ENCODE data around the gene REM2.

- TF ChIP-seq POLR2AphosphoS5 (IDR thresholded peaks at IDR 0.05), result peak in 1 of 2 donors; percentile 44
- no peak for TF ChIP-seq POLR2A (IDR thresholded peaks at IDR 0.05; ENCODE audit: low read depth)
- no peak for TF ChIP-seq EP300 (IDR thresholded peaks at IDR 0.05)
Observed at GRCh38 chr14:22886500-22887259, 3.7 kb downstream of the REM2 start.

All from esophagus muscularis mucosa (tissue), 3 donors.